OCI-LY1 (cell line): ENCODE results near the gene RARG.

ENCODE experiments used
- EZH2 ChIP-seq: fragments of 200-600 bp; sonication (generic), shearing (Covaris generic); IDR thresholded peaks from 2 replicates; pipeline ENCODE4 v1.8.0; 2017; ENCODE audit warnings: borderline replicate concordance, mixed run types, mild to moderate bottlenecking, antibody characterized with exemption, low read length, moderate library complexity, mixed read lengths
- TF ChIP-seq, protein P1 (sequence below): fragments of 200-600 bp; sonication (generic), shearing (Covaris generic); IDR thresholded peaks from 2 replicates; pipeline ENCODE4 v1.5.1; 2017; ENCODE audit warnings: mild to moderate bottlenecking, antibody characterized with exemption, low read length, moderate library complexity, mixed read lengths

DNA sequence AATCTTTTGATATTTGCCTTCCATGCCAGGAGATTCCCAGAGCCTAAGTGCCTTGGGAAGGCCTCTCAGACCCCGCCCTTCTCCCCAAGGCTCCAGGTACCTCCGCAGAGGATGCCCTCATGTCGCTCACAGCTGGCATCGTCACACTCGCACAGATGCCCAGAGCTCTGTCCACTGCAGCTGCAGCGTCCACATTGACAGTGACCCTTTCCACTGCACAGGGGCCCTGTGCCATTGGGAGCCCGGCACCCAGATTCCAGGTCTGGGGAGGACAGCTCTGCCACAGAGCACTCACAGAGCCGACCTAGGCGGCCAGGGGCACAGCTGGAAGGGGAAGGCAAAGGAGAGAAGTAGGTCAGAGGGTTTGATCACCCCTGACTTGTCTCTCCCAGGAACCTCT, 39.0 kb downstream of the RARG start:
- TF ChIP-seq, protein P1, sequence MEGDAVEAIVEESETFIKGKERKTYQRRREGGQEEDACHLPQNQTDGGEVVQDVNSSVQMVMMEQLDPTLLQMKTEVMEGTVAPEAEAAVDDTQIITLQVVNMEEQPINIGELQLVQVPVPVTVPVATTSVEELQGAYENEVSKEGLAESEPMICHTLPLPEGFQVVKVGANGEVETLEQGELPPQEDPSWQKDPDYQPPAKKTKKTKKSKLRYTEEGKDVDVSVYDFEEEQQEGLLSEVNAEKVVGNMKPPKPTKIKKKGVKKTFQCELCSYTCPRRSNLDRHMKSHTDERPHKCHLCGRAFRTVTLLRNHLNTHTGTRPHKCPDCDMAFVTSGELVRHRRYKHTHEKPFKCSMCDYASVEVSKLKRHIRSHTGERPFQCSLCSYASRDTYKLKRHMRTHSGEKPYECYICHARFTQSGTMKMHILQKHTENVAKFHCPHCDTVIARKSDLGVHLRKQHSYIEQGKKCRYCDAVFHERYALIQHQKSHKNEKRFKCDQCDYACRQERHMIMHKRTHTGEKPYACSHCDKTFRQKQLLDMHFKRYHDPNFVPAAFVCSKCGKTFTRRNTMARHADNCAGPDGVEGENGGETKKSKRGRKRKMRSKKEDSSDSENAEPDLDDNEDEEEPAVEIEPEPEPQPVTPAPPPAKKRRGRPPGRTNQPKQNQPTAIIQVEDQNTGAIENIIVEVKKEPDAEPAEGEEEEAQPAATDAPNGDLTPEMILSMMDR: no peak
- TF ChIP-seq EZH2: no peak
